ENCODE data around the gene NAGS.
"Not testable (repeated sequence)": the region's sequence is repeated elsewhere in the genome, so short reads cannot be mapped to it uniquely, and the experiment has no call there.

Gene NAGS

GRCh38 chr17:44039829-44040635, 35.6 kb downstream of the NAGS start:
- no peak for DNase-seq

- no peak for DNase-seq
These were observed 38.9 kb downstream of the NAGS start for GRCh38 chr17:44043272-44043696.

- no peak for DNase-seq
These were observed 39.6 kb downstream of the NAGS start for GRCh38 chr17:44044071-44044470.

- DNase-seq, result no peak
These were observed 41.1 kb downstream of the NAGS start for GRCh38 chr17:44045486-44045885.

- not testable (repeated sequence) for DNase-seq
These were observed 42.5 kb downstream of the NAGS start for GRCh38 chr17:44046893-44047292.

- no peak for DNase-seq
These were observed 45.1 kb downstream of the NAGS start for GRCh38 chr17:44049294-44050060.

- DNase-seq, result no peak
These were observed 48.9 kb downstream of the NAGS start for GRCh38 chr17:44053125-44053872.

Measured in activated CD4-positive, alpha-beta T cell treated with anti-CD3 and anti-CD28 coated beads for 4 hours (primary cell).